DND-41 (cell line): Measurements from ENCODE around the gene CPE.
A peak's percentile ranks its signal among the peaks of the same experiment; 100 is the strongest.

Experiments used
- ATAC-seq: fragments of 200-7000 bp; cut with Tn5 transposase; 3 replicates; pipeline ENCODE4 v1.9.1; 2021; ENCODE audit warnings: low read depth; ENCODE audit not compliant: insufficient read depth
- DNase-seq: peaks from one replicate; pipeline ENCODE4 v3.0.0-alpha.2; 2020
- H2AFZ ChIP-seq: 2 replicates; pipeline ENCODE4 v1.6.0; 2012; ENCODE audit warnings: low read depth, low read length
- H3K27ac ChIP-seq: 2 replicates; pipeline ENCODE4 v1.5.1; 2012; ENCODE audit warnings: low read length, inconsistent platforms
- H3K27me3 ChIP-seq: fragments of 200-600 bp; sonication (generic); 2 replicates; pipeline ENCODE4 v1.6.0; 2012; ENCODE audit warnings: low read length, mild to moderate bottlenecking, inconsistent platforms; ENCODE audit not compliant: insufficient read depth, poor library complexity
- H3K36me3 ChIP-seq: 2 replicates; pipeline ENCODE4 v1.5.1; 2012; ENCODE audit warnings: low read length, inconsistent platforms; ENCODE audit not compliant: insufficient read depth
- H3K4me1 ChIP-seq: 2 replicates; pipeline ENCODE4 v1.5.1; 2012; ENCODE audit warnings: mild to moderate bottlenecking, low read length; ENCODE audit not compliant: insufficient read depth
- H3K4me2 ChIP-seq: 2 replicates; pipeline ENCODE4 v1.6.0; 2012; ENCODE audit warnings: mild to moderate bottlenecking, moderate library complexity, low read length, inconsistent platforms; ENCODE audit not compliant: insufficient read depth
- H3K4me3 ChIP-seq, 2 experiments: fragments of 200-600 bp in 1 of 2; shearing (Covaris generic) in 1 of 2; 2 replicates each; pipeline ENCODE4 v1.5.1; 2012 to 2016; ENCODE audit warnings: inconsistent platforms in 2 of 2, low read length in 2 of 2, mild to moderate bottlenecking in 2 of 2, low read depth in 1 of 2, moderate library complexity in 1 of 2
- H3K79me2 ChIP-seq: 2 replicates; pipeline ENCODE4 v1.6.0; 2012; ENCODE audit warnings: low read length, inconsistent platforms; ENCODE audit not compliant: insufficient read depth
- H3K9ac ChIP-seq: 2 replicates; pipeline ENCODE4 v1.6.0; 2012; ENCODE audit warnings: low read depth, mild to moderate bottlenecking, inconsistent platforms, low read length, moderate library complexity
- H3K9me3 ChIP-seq: 2 replicates; pipeline ENCODE4 v1.5.1; 2012; ENCODE audit warnings: low read length, moderate library complexity, mild to moderate bottlenecking, inconsistent platforms; ENCODE audit not compliant: insufficient read depth, severe bottlenecking
- H4K20me1 ChIP-seq: 2 replicates; pipeline ENCODE4 v1.6.0; 2012; ENCODE audit warnings: low read length; ENCODE audit not compliant: insufficient read depth
- EZH2 ChIP-seq: IDR thresholded peaks from 3 replicates; pipeline ENCODE4 v1.6.1; 2012; ENCODE audit warnings: borderline replicate concordance, low read depth, mild to moderate bottlenecking, moderate library complexity, low read length, inconsistent platforms; ENCODE audit not compliant: severe bottlenecking
- TF ChIP-seq, protein P1 (sequence below): IDR thresholded peaks from 2 replicates; pipeline ENCODE4 v1.5.1; 2012; ENCODE audit warnings: borderline replicate concordance, low read length, moderate library complexity, mild to moderate bottlenecking; ENCODE audit not compliant: poor library complexity, severe bottlenecking; ENCODE audit errors: extremely low read depth

CPE gene

DNA sequence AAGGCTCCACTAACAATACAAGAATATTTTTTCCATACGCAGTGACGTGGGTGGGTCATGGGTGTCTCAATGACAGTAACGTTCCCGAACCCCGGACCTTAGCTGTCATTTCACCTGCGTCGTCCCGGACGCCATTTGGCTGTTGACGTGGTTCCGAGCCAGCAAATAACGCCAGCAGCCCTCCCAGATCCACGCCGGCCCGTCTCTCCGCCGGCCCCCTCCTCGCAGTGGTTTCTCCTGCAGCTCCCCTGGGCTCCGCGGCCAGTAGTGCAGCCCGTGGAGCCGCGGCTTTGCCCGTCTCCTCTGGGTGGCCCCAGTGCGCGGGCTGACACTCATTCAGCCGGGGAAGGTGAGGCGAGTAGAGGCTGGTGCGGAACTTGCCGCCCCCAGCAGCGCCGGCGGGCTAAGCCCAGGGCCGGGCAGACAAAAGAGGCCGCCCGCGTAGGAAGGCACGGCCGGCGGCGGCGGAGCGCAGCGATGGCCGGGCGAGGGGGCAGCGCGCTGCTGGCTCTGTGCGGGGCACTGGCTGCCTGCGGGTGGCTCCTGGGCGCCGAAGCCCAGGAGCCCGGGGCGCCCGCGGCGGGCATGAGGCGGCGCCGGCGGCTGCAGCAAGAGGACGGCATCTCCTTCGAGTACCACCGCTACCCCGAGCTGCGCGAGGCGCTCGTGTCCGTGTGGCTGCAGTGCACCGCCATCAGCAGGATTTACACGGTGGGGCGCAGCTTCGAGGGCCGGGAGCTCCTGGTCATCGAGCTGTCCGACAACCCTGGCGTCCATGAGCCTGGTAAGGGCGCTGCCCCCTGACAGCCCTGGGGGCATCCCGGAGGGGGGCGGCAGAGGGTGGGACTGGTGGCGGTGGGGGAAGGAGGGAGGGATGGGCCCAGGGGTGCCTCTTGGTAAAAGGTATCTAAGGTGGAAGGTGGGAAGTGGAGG, at the start of gene CPE:
Gene CPE, plus strand, starts transcription at position 264 of the 933 bp plus-strand sequence. Its CDS starts 214 bp downstream, at position 478.
- Histone ChIP-seq H3K4me1 (no peaks in the 10 kb centered on the region), H3K4me2 (no peak within 1 kb of the TSS), H3K27me3 (peaks cover 8% of the 10 kb centered on the region), H3K9me3 (no peaks in the 10 kb centered on the region), H3K36me3 (no peaks in the 10 kb centered on the region), H3K4me3 (no peak within 1 kb of the TSS), H3K79me2 (no peaks in the 10 kb centered on the region), H3K9ac (no peak within 1 kb of the TSS), H3K27ac (no peak within 1 kb of the TSS), H2AFZ (no peak within 1 kb of the TSS), H4K20me1 (no peaks in the 10 kb centered on the region)
- TF ChIP-seq, protein P1, sequence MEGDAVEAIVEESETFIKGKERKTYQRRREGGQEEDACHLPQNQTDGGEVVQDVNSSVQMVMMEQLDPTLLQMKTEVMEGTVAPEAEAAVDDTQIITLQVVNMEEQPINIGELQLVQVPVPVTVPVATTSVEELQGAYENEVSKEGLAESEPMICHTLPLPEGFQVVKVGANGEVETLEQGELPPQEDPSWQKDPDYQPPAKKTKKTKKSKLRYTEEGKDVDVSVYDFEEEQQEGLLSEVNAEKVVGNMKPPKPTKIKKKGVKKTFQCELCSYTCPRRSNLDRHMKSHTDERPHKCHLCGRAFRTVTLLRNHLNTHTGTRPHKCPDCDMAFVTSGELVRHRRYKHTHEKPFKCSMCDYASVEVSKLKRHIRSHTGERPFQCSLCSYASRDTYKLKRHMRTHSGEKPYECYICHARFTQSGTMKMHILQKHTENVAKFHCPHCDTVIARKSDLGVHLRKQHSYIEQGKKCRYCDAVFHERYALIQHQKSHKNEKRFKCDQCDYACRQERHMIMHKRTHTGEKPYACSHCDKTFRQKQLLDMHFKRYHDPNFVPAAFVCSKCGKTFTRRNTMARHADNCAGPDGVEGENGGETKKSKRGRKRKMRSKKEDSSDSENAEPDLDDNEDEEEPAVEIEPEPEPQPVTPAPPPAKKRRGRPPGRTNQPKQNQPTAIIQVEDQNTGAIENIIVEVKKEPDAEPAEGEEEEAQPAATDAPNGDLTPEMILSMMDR: no peak
- TF ChIP-seq EZH2: no peak
- DNase-seq (no peak), ATAC-seq (no peak)

DNA sequence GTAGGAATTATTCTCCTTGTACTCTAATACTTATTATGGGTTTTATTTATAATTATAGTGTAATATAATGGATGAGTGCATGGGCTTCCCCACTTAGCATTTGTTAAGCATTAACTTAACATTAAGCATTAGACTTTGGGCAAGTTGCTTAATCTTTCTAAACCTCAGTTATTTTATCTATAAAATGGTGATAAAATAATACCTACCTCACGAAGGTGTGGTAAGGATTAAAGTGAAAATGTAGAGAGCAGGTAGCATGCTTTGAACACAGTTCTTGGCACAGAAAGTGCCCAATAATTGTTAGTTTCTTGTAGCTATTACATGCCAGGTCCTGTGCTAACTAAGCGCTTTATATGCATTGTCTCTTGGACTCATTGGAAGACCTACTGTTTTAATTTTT, 48.7 kb upstream of the CPE start:
- H3K9ac ChIP-seq: peak overlapping the region; percentile 66

DNA sequence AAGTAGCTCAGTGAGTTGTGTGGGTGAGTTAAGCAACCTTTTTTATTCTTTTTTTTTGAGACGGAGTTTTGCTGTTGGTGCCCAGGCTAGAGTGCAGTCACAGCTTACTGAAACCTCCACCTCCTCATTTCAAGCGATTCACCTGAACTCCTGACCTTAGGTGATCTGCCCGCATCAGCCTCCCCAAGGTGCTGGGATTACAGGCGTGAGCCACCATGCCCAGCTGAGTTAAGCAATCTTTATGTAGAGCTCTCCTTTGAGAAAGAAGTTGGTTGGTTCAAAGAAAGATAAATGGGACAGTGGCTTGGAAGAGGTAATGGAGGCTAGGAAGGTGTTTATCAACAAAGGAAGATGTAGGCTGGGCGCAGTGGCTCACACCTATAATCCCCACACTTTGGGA, 48.1 kb upstream of the CPE start:
- Histone ChIP-seq H3K27me3 (no peaks in the 10 kb centered on the region), H3K79me2 (peaks cover 91% of the 10 kb centered on the region), H2AFZ (no peak overlapping the region), H3K4me2 (peak overlapping the region; percentile 83), H3K9me3 (no peaks in the 10 kb centered on the region), H4K20me1 (peaks cover 72% of the 10 kb centered on the region), H3K27ac (peak overlapping the region; percentile 66), H3K9ac (peak overlapping the region; percentile 66), H3K4me1 (peaks cover 78% of the 10 kb centered on the region), H3K4me3 (peak overlapping the region; percentile 44 to 81; a peak in 3 of 4 replicates), H3K36me3 (peaks cover 61% of the 10 kb centered on the region)
- no peak for DNase-seq
- no peak for TF ChIP-seq EZH2
- TF ChIP-seq, protein P1: no peak
- no peak for ATAC-seq

More for the DNA sequence above, 48.7 kb upstream of the CPE start:
- H3K27me3 ChIP-seq: no peaks in the 10 kb centered on the region
- TF ChIP-seq, protein P1: no peak
- no peak for TF ChIP-seq EZH2
- no peaks in the 10 kb centered on the region for H3K9me3 ChIP-seq
- H3K27ac ChIP-seq: peak overlapping the region; percentile 66
- peak overlapping the region; percentile 44 to 81 for H3K4me3 ChIP-seq
- no peak overlapping the region for H2AFZ ChIP-seq
- DNase-seq: no peak
- H3K79me2 ChIP-seq: peaks cover 85% of the 10 kb centered on the region
- peaks cover 66% of the 10 kb centered on the region for H4K20me1 ChIP-seq
- H3K4me1 ChIP-seq: peaks cover 77% of the 10 kb centered on the region
- H3K4me2 ChIP-seq: peak overlapping the region; percentile 83
- peaks cover 55% of the 10 kb centered on the region for H3K36me3 ChIP-seq
- no peak for ATAC-seq
